GM06990 (cell line): ENCODE measurements around the gene PDZD2.
"Not testable (repeated sequence)": the region's sequence is repeated elsewhere in the genome, so short reads cannot be mapped to it uniquely, and the experiment has no call there.

Experiments
- DNase-seq: peaks from one replicate; pipeline ENCODE4 v3.0.0-alpha.2; 2011; ENCODE audit not compliant: insufficient read length; ENCODE audit errors: extremely low read depth
- H3K27me3 ChIP-seq: replicated peaks from 2 replicates; pipeline ENCODE4 v1.6.0; 2011; ENCODE audit warnings: low read length; ENCODE audit not compliant: control insufficient read depth, insufficient read depth
- H3K36me3 ChIP-seq: 2 replicates; pipeline ENCODE4 v1.5.1; 2011; ENCODE audit warnings: low read length; ENCODE audit not compliant: control insufficient read depth, insufficient read depth
- H3K4me3 ChIP-seq: replicated peaks from 2 replicates; pipeline ENCODE4 v1.5.1; 2011; ENCODE audit warnings: low read depth, mild to moderate bottlenecking, control low read depth, low read length
- TF ChIP-seq, protein P1 (sequence below): IDR thresholded peaks from 2 replicates; pipeline ENCODE4 v1.5.1; 2011; ENCODE audit warnings: low read length, control low read depth, mild to moderate bottlenecking, inconsistent platforms; ENCODE audit not compliant: insufficient read depth, poor library complexity, severe bottlenecking

PDZD2 gene

GRCh38 chr5:31964007-31964360, 325.1 kb downstream of the PDZD2 start:
- TF ChIP-seq, protein P1, sequence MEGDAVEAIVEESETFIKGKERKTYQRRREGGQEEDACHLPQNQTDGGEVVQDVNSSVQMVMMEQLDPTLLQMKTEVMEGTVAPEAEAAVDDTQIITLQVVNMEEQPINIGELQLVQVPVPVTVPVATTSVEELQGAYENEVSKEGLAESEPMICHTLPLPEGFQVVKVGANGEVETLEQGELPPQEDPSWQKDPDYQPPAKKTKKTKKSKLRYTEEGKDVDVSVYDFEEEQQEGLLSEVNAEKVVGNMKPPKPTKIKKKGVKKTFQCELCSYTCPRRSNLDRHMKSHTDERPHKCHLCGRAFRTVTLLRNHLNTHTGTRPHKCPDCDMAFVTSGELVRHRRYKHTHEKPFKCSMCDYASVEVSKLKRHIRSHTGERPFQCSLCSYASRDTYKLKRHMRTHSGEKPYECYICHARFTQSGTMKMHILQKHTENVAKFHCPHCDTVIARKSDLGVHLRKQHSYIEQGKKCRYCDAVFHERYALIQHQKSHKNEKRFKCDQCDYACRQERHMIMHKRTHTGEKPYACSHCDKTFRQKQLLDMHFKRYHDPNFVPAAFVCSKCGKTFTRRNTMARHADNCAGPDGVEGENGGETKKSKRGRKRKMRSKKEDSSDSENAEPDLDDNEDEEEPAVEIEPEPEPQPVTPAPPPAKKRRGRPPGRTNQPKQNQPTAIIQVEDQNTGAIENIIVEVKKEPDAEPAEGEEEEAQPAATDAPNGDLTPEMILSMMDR = no peak
- no peak for DNase-seq
- H3K36me3 ChIP-seq = no peaks in the 10 kb centered on the region
- H3K4me3 ChIP-seq = no peak overlapping the region
- H3K27me3 ChIP-seq = peaks cover 1% of the 10 kb centered on the region; the same call in 1 of the 2 replicates

DNA sequence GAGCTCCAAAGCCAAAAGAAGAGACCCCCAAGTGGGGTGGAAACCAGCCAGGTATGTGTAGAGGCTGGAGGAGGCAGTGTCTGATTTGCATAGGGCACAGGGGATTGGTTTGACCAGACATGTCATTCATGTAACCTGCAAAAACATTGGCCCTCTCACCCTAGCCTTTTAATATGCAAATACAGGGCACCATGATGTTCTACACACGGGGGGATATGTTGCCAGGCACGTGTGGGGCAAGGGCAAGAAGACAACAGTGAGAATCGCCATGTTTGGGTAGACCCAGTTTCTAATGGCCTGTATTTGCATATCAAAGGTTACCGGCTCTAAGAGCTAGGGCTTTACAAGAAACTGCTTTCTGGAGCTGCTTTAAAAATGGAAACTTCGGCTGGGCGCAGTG, 326.3 kb downstream of the PDZD2 start:
- TF ChIP-seq, protein P1 = no peak
- no peak for DNase-seq
- no peaks in the 10 kb centered on the region for H3K27me3 ChIP-seq
- no peaks in the 10 kb centered on the region for H3K36me3 ChIP-seq
- H3K4me3 ChIP-seq = no peak overlapping the region

DNA sequence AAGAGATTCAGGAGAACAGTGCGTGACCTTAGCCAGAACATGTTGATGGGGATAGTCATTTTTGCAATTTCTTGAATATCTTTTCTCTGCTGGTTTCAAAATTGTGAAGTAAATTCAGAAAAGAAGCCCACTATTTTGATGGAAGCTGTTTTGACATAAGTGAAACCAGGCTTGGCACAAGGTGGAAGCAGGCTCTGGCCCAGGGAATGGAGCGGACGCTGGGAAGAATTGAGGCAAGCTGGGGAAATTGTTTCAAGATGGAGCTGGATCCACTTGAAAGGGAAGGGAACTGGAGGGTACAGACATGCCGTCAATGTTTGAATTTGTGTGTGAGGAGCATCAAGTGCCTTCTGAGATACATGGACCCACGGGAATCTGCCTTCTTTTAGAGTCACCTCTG, 328.0 kb downstream of the PDZD2 start:
- no peaks in the 10 kb centered on the region for H3K27me3 ChIP-seq
- no peak for DNase-seq
- no peaks in the 10 kb centered on the region for H3K36me3 ChIP-seq
- TF ChIP-seq, protein P1 = no peak
- H3K4me3 ChIP-seq = no peak overlapping the region

- Histone ChIP-seq H3K27me3 (no peaks in the 10 kb centered on the region), H3K36me3 (no peaks in the 10 kb centered on the region), H3K4me3 (no peak overlapping the region)
- no peak for DNase-seq
- TF ChIP-seq, protein P1 = no peak
Observed at GRCh38 chr5:31967461-31967860, 328.5 kb downstream of the PDZD2 start.

GRCh38 chr5:31972558-31972957, 333.6 kb downstream of the PDZD2 start:
- no peaks in the 10 kb centered on the region for H3K36me3 ChIP-seq
- no peak overlapping the region for H3K4me3 ChIP-seq
- TF ChIP-seq, protein P1 = no peak
- no peak for DNase-seq
- no peaks in the 10 kb centered on the region for H3K27me3 ChIP-seq

DNA sequence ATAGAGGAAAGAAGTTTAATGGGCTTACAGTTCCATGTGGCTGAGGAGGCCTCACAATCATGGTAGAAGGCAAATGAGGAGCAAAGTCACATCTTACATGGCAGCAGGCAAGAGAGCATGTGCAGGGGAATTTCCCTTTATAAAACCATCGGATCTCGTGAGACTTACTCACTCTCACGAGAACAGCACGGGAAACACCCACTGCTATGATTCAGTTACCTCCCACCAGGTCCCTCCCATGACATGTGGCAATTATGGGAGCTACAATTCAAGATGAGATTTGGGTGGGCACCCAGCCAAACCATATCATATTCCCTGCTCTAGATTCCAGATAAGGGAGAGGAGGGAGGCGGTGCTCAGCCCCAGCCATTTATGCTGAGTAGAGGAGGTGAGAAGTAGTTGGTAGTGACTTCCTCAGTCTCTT, 336.3 kb downstream of the PDZD2 start:
- H3K4me3 ChIP-seq, H3K36me3 ChIP-seq, DNase-seq, H3K27me3 ChIP-seq: not testable (repeated sequence)
